ENCODE results near the gene IL25. TPM values are rescaled to one million over a fixed set of nuclear protein-coding genes. Genes with fewer than 3 reads are reported as not detected.

Gene IL25
- total and polyA plus RNA-seq, 2 of the 13 experiments (the other 11 are each of a cell fraction or from before 2014, with no cell fraction given) = not detected

- DNase-seq (ENCODE audit: low spot score) = no peak
- no peak for ATAC-seq
- CTCF ChIA-PET (ENCODE audit: low intra/inter-chr PET ratio, low total read pairs) = no interaction called here
- POLR2A ChIA-PET = interaction anchor here (1.0 kb wide), 1 partner anchor 36 kb away, joined by 3 read pairs; the partner anchor contains the start of gene PABPN1
- H2AFZ ChIP-seq (ENCODE audit: low read length) = no peak overlapping the region
- intact Hi-C loops (cut with micrococcal nuclease; ENCODE audit: unreplicated experiment) (no loop called here), in situ Hi-C loops (cut with HindIII; ENCODE audit: extremely low pct_ligation_motif_present, low pct_unique_long_range_greater_than_20kb) (no loop called here)
- H3K27me3 ChIP-seq (ENCODE audit: control insufficient read depth in 1 of 2, insufficient read depth in 2 of 2, low read length in 2 of 2) = peaks cover 49 to 95% of the 10 kb centered on the region in 2 experiments
- H4K20me1 ChIP-seq (ENCODE audit: insufficient read depth, low read length) = no peaks in the 10 kb centered on the region
- peaks cover 30% of the 10 kb centered on the region for H3K4me1 ChIP-seq (ENCODE audit: insufficient read depth, low read length)
- no peak overlapping the region for H3K9ac ChIP-seq (ENCODE audit: insufficient read depth, low read depth, low read length)
- H3K27ac ChIP-seq (ENCODE audit: extremely low read length, insufficient read depth, low read length) = no peak overlapping the region
- H3K4me2 ChIP-seq (ENCODE audit: low read depth, low read length) = no peak overlapping the region
- no peaks in the 10 kb centered on the region for H3K9me3 ChIP-seq (ENCODE audit: low read length)
- WGBS (ENCODE audit: low lambda C conversion rate) = 28% methylated on average over 8 of the region's 8 CpGs
- no TSS peak for BruUV-seq (replicated peaks)
- H3K4me3 ChIP-seq (replicated peaks in 1 of 3; ENCODE audit: insufficient read depth in 1 of 3, low read depth in 2 of 3, low read length in 3 of 3) = no peak overlapping the region
- H3K36me3 ChIP-seq (replicated peaks in 1 of 2; ENCODE audit: control insufficient read depth in 1 of 2, insufficient read depth in 2 of 2, low read length in 2 of 2) = no peaks in the 10 kb centered on the region
- no peaks in the 10 kb centered on the region for H3K79me2 ChIP-seq (ENCODE audit: insufficient read depth, low read length)
- no peak for FAIRE-seq
- no peak for TF ChIP-seq FLYWCH1 (CRISPR knock-in tag; IDR thresholded peaks at IDR 0.05)
- TF ChIP-seq TIGD3 (CRISPR knock-in tag; IDR thresholded peaks at IDR 0.05; ENCODE audit: borderline replicate concordance) = no peak
- no peak for TF ChIP-seq ZSCAN29 (CRISPR knock-in tag; conservative IDR thresholded peaks at IDR 0.05)
- TF ChIP-seq RAD21 (CRISPR knock-in tag; IDR thresholded peaks at IDR 0.05) = no peak
- TF ChIP-seq ZFP1 (CRISPR knock-in tag; IDR thresholded peaks at IDR 0.05) = no peak
- TF ChIP-seq HIVEP1 (CRISPR knock-in tag; IDR thresholded peaks at IDR 0.05) = no peak
- TF ChIP-seq ZNF597 (CRISPR knock-in tag; IDR thresholded peaks at IDR 0.05) = no peak
- peak; percentile 71; the same call in 1 of the 2 replicates for TF ChIP-seq ZNF737 (CRISPR knock-in tag; IDR thresholded peaks at IDR 0.05; ENCODE audit: borderline replicate concordance)
- peak; percentile 36; the same call in 1 of the 2 replicates for TF ChIP-seq MTA1 (CRISPR knock-in tag; IDR thresholded peaks at IDR 0.05; ENCODE audit: borderline replicate concordance)
- 0 out of 2 replicates have a peak, but pooled peaks have one; percentile 52 for TF ChIP-seq ZNF318 (CRISPR knock-in tag; IDR thresholded peaks at IDR 0.05)
- TF ChIP-seq KDM1A (CRISPR knock-in tag; IDR thresholded peaks at IDR 0.05) = no peak
- TF ChIP-seq HOXA9 (CRISPR knock-in tag; IDR thresholded peaks at IDR 0.05; ENCODE audit: borderline replicate concordance) = no peak
- no peak for TF ChIP-seq PHF20 (CRISPR knock-in tag; IDR thresholded peaks at IDR 0.05)
- TF ChIP-seq ZNF547 (CRISPR knock-in tag; IDR thresholded peaks at IDR 0.05) = no peak
Observed at GRCh38 chr14:23357261-23357660, 15.3 kb upstream of the IL25 start.

All from HepG2 (cell line).